HG03045 (cell line): ENCODE data around the gene NR1D2.

ENCODE experiments used
- ATAC-seq: cut with Tn5 transposase; IDR thresholded peaks from one replicate; pipeline ENCODE4 v1.9.1; 2021; ENCODE audit warnings: mild to moderate bottlenecking, moderate library complexity; ENCODE audit not compliant: unreplicated experiment

NR1D2 gene

DNA sequence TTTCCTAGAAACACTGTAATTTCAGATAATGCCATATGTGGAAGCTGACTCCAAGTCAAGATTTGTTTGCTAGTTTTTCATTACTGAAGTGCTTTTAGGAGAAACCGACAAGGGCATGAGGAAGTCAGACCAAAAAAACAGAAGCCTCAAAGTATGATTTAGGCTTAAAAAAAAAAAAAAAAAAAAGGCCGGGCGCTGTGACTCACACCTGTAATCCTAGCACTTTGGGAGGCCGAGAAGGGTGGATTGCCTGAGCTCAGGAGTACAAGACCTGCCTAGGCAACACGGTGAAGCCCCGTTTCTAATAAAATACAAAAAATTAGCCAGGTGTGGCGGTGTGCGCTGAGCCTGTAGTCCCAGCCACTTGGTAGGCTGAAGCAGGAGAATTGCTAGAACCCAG is 16.6 kb upstream of the NR1D2 start:
- no peak for ATAC-seq

DNA sequence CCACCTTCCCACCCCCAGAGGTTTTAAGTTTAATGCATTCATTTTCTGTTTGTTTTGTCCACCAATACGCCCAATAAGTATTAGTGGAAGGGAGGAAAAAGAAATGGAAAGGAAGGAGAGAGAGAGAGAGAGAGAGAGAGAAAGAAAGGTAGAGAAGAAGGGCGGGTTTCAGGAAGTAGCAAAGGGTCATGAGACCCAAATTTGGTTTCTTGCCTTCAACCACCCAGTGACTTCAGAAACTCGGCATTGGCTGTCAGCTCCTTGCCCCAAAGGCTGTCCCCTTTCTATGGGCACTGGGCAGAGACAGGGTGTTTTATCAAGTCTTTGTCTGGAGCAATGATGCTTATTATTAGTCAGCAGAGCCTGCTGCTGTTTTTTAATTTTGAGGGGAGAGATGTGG is 13.5 kb upstream of the NR1D2 start:
- ATAC-seq, result no peak

DNA sequence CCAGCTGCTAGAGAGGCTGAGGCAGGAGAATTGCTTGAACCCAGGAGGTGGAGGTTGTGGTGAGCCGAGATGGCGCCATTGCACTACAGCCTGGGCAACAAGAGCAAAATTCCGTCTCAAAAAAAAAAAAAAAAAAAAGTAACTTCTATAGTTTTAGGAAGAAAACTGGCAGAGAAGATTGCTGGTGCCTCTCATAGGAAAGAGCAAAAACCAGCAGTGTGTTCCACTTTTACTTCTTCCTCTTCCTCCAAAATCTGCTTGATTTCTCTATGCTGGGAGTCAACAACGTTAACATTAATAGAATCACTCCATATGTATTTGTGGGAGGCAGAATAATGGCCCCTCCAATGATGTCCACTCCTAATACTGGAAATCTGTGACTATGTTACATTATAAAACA is 12.5 kb upstream of the NR1D2 start:
- no peak for ATAC-seq

DNA sequence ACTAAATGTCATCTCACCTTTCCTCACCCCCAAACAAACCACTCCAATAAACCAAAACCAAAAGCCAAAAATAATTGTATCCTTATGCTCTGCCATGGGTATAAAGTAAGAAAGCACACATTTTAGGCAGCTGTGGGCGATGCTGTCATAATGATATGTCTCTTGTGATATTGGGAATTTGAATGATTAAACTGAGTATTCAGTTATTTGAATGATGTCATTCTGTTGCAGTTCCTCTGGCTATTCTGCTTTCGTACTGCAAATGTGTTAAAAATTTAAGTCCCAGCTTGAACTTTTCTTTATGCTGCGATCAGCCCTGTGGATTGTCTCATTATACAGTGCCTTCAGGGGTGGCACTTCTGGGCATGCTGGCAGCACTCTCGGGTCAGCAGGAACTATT is 10.8 kb upstream of the NR1D2 start:
- ATAC-seq, result no peak

GRCh38 chr3:23937296-23937695 is 7.8 kb upstream of the NR1D2 start:
- no peak for ATAC-seq

- no peak for ATAC-seq
Observed at GRCh38 chr3:23938688-23939087, 6.4 kb upstream of the NR1D2 start.

- no peak for ATAC-seq
Observed at GRCh38 chr3:23940775-23941174, 4.3 kb upstream of the NR1D2 start.

DNA sequence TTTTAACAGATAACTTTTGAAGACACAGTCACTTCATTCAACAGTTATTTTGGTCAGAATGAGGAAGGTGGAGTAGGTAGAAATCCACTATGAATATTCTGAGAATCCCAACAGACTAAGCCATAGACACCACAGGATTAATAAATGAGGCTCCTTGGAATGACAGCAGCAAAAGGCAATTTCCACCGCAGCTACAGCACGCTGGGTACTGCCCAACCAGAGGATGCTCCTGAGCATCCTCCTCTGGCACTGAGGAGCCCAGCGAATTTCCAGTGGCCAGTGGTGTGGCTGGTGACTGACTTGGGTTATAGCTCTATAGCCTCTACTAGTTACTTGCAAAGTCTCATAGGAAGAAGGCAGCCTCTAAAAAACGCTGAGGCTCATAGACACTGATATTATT is 3.6 kb upstream of the NR1D2 start:
- ATAC-seq, result no peak

DNA sequence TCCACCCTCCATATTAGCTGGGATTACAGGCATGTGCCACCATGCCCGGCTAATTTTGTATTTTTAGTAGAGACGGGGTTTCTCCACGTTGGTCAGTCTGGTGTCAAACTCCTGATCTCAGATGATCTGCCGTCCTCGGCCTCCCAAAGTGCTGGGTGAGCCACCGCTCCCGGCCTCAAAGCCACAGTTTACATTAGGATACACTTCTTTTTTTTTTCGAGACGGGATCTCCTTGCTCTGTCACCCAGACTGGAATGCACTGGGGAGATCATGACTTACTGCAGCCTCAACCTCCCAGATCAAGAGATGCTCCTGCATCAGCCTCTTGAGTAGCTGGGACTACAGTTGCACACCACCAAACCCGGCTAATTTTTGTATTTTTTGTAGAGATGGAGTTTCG is 2.5 kb upstream of the NR1D2 start:
- no peak for ATAC-seq

DNA sequence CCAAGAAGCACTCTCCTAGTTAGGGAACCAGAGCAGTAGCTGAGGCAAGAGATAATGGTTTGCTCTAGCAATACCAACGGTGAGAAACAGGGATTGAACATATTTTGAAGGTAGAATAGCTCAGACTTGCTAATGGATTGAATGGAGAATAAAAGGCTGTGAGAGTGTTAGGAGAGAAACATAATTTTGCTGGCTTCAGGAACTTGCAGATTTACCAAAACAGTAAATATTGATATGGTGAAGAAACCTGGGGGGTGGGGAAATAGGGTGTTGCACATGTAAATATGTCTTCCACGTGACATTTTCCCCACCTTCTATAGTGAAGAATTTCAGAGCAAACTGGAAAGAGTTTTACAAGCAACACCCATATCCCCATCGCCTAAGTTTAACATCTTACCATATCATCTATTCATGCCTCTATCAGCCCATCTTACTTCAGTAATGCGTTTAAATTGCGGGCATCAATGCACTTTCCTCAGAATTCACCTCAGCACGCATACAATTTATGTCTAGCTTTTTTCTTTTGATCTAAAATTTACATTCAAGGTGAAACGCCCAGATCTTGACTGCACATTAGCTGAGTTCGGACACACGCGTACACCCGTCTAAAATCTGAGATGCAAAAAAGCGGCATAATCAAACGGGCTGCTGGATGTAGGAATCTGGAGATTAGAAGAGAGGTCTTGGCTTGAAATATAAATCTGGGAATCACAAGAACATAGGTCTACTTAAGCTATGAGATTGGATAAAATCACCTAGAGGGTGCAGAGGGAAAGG is 891 bp upstream of the NR1D2 start:
- ATAC-seq, result no peak

DNA sequence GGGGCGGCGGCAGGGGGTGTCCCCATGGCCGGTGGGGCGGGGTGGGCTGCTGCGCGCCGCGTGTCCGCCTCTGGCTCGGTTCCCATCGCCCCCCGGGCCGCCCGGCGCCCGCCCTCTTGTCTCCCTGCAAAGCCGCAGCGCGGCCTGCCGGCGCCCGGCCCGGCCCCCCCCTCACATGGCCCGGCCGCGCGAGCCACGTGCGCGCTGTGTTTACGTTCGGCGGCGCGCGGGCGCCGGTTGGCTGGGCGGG is 502 bp downstream of the NR1D2 start:
- no peak for ATAC-seq

DNA sequence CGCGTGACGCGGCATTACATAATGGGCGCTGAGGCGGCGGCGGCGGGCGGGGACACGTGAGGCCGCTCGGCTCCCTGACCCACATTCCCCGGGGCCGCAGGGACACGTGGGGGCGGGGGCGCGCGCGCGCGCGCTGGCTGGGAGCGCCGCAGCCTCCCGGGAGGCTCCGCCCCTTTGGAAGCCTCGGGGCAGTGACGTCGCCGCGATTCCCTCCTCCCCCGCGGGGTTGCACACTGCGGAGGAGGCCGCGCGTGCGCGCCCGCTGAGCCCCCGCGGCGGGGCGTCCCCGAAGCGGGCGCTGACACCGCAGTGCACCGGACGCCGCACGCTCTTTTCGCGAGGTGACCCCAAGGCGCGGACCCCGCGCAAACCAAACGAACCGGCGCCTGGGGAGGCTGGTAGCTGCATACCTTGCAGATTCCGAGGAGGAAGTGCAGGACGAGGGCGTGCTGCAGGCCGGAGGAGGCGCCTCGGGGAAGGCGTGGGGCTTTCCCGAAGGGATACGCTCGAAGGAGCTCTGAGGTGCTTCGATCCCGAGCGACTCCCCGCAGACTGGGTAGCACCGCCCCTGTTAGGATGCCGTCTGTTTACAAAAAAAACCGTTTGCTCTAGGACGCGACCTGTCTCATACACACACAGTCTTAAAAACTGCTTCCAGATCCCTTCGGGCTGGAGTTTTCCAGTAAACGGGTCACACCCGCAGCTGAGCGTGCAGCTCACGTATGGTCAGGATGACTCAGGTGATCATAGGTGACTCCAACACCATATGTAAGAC is 1.0 kb downstream of the NR1D2 start:
- ATAC-seq, result peak; percentile 85

DNA sequence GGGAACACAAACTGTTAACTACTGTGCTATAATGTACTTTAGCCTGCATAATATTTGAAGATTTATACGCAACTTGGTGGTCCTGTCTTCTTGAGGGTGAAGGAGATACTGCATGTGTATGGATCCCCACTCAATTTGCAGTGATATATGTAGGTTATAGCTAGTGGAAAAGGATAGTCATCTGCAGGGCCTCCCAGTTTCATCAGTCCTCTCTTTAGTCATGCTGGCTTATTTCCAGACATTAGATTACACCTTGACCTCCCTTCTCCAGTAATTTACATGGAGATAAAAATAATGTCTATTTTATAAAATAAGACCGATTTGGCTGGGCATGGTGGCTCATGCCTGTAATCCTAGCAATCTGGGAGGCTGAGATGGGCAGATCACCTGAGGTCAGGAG is 3.7 kb downstream of the NR1D2 start:
- no peak for ATAC-seq

GRCh38 chr3:23949784-23950183 is 4.7 kb downstream of the NR1D2 start:
- no peak for ATAC-seq

DNA sequence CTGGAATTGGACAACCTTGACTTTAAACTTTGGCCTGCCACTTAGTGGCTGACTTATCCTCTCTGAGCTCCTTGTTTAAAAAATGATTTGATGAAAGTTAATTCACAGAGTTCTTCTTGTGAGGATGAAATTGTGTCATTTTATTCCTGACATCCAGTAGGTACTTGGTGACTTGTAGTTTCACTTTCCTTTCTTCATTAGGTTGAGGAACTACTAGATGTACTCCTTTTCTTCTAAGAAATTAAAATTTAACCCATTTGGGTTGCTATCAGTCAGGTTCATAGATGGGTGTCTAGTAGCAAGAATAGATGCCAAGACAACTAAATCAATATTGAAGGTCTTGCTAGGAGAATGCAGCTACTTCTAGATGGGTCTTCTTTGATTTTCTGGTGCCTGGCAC is 5.2 kb downstream of the NR1D2 start:
- no peak for ATAC-seq

- ATAC-seq, result no peak
Observed at GRCh38 chr3:23952646-23953045, 7.6 kb downstream of the NR1D2 start.

DNA sequence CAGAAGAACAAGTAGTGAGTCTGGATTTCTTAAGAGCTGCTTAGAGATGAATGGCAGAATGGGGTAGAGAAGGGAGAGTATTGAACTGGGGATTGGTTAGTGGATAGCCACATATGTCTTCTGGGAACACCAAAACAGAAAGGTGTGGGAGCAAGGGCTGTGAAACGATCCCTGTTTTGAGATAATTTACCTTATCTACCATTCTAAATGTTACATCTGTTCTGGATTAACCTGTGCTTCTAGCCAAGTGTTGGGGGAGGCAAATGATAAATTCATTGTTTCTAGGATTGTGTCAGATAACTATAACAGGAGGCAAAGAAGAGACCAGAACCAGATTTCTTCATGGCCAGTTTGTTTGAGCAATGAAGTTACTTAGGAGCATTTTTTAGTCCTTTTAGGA is 8.4 kb downstream of the NR1D2 start:
- no peak for ATAC-seq

DNA sequence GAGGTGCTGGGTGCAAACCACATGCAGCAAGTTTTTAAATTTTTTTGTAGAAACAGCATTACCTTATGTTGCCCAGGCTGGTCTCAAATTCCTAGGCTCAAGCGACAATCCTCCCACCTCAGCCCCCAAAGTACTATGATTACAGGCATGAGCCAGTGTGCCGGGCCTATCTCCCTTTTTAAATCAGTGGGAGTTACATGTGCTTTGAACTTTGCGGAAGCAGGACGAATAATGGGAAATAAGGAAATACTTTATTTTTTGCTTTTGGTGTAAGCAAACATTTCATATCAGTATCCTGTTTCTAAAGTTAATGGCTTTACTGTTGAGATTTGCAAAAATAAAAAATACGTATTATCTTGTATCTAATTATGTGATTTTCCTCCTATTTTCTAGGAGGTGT is 9.1 kb downstream of the NR1D2 start:
- no peak for ATAC-seq

DNA sequence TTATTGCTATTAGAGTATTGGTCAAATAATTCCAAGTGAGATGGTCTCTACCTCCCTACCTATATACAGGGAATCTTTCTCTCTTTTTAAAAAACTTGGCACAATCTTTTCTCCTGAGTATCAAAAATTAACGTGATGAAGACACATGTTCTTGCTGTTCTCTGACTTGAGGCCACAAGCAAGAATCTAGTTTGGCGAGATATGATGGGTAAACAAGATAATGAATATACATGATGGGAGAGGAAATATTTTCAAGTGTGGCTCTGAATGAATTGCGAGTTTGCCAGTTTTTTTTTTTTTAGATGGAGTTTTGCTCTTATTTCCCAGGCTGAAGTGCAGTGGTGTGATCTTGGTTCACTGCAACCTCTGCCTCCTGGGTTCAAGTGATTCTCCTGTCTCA is 11.6 kb downstream of the NR1D2 start:
- no peak for ATAC-seq

DNA sequence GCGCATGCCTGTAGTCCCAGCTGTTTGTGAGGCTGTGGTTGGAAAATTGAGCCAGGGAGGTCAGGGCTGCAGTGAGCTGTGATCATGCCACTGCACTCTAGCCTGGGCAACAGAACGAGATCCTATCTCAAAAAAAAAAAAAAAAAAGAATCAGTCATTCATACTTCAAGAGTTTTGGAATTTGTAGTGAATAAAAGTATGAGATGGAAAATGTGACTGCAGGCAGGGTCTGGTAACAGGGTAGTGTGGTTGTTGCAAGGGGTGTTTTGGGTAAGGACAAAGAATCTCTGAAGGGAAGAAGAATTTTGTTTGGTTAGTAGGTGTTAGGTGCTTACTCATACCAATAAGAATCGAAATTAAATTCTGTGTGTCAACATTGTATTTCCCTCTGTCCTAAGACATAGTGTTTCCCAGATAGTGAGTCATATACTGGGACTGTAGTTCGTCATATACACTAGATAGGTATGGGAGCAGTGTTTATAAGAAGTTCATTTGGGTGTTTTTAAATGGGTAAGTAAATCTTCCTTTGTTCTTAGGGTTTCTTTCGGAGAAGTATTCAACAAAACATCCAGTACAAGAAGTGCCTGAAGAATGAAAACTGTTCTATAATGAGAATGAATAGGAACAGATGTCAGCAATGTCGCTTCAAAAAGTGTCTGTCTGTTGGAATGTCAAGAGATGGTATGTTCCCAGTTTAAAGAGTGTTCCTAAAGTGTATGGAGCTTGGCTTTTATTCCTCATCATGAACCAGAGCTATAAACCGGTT is 14.2 kb downstream of the NR1D2 start:
- ATAC-seq, result no peak

DNA sequence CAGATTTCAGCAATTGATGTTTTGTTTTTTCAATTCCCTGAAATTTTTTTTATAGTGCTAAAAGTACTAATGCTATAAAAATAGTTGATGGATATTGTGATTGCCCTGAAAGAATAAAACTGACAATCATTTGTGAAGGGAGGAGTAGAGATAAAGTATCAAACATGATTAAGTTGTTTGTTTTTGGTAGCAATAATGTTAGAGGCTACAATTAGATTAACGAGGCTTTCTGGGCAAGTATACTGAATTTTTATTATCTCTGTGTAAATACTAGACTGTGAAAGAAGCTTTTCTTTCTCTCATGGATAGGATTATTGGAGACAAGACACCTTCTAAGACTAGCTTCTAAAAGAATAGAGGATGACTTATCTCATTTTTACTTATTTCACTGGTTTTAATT is 15.6 kb downstream of the NR1D2 start:
- no peak for ATAC-seq

- ATAC-seq, result no peak
Observed at GRCh38 chr3:23961066-23961465, 16.0 kb downstream of the NR1D2 start.
